Common myeloid progenitor, CD34-positive (primary cell): ENCODE measurements around the gene CEBPG.

Experiments
- CTCF ChIA-PET: fragments of 350-600 bp; sonication (Branson Sonifier 250); formaldehyde crosslinking; loops from one replicate; lab custom pipeline; 2021; ENCODE audit warnings: antibody characterized with exemption; lab: Charles Lee
- POLR2A ChIA-PET: fragments of 350-600 bp; sonication (Branson Sonifier 250); formaldehyde crosslinking; loops from one replicate; lab custom pipeline; 2021; ENCODE audit warnings: antibody characterized with exemption; lab: Charles Lee
- DNase-seq, 3 donors: peaks; one replicate each; pipeline versions ENCODE4 v3.0.0 to v3.0.0-alpha.2; 2013
- H3K27ac ChIP-seq, 2 experiments: 1 replicate in 1 of 2; 2 replicates in 1 of 2; pipeline ENCODE4 v1.7.0; 2013; ENCODE audit warnings: inconsistent platforms in 2 of 2, low read length in 2 of 2, mild to moderate bottlenecking in 2 of 2, low read depth in 1 of 2, moderate library complexity in 1 of 2; ENCODE audit not compliant: severe bottlenecking in 2 of 2, insufficient read depth in 1 of 2, poor library complexity in 1 of 2
- H3K27me3 ChIP-seq, 5 experiments: replicated peaks in 2 of 5; 1 replicate in 3 of 5; 2 replicates in 2 of 5; pipeline versions ENCODE4 v1.6.1 to v1.7.0; 2013; ENCODE audit warnings: low read length in 4 of 5, mild to moderate bottlenecking in 2 of 5, moderate library complexity in 2 of 5, inconsistent platforms in 1 of 5; ENCODE audit not compliant: insufficient read depth in 5 of 5, control insufficient read depth in 4 of 5
- H3K36me3 ChIP-seq, 4 experiments: 1 replicate in 2 of 4; 2 replicates in 2 of 4; pipeline versions ENCODE4 v1.6.1 to v1.7.0; 2013; ENCODE audit warnings: low read length in 3 of 4, control low read depth in 1 of 4, mild to moderate bottlenecking in 1 of 4; ENCODE audit not compliant: control insufficient read depth in 4 of 4, insufficient read depth in 4 of 4
- H3K4me1 ChIP-seq, 4 experiments: 1 replicate in 3 of 4; 2 replicates in 1 of 4; pipeline versions ENCODE4 v1.6.1 to v1.7.1; 2013; ENCODE audit warnings: low read length in 3 of 4, mild to moderate bottlenecking in 3 of 4, control low read depth in 1 of 4, inconsistent platforms in 1 of 4, moderate library complexity in 1 of 4; ENCODE audit not compliant: control insufficient read depth in 4 of 4, insufficient read depth in 4 of 4; ENCODE audit errors: control extremely low read depth in 1 of 4
- H3K4me3 ChIP-seq, 7 experiments: 1 replicate in 4 of 7; 2 replicates in 3 of 7; pipeline versions ENCODE4 v1.5.1 to v1.7.0; 2013; ENCODE audit warnings: mild to moderate bottlenecking in 7 of 7, low read length in 6 of 7, moderate library complexity in 6 of 7, inconsistent platforms in 2 of 7, low read depth in 2 of 7, control low read depth in 1 of 7; ENCODE audit not compliant: insufficient read depth in 4 of 7, control insufficient read depth in 1 of 7; ENCODE audit errors: extremely low read depth in 1 of 7
- H3K9me3 ChIP-seq, 5 experiments: 1 replicate in 4 of 5; 2 replicates in 1 of 5; pipeline versions ENCODE4 v1.6.1 to v1.7.1; 2013; ENCODE audit warnings: low read length in 4 of 5, mild to moderate bottlenecking in 2 of 5, inconsistent platforms in 1 of 5, low read depth in 1 of 5, moderate library complexity in 1 of 5; ENCODE audit not compliant: control insufficient read depth in 4 of 5, insufficient read depth in 2 of 5; ENCODE audit errors: control extremely low read depth in 1 of 5
- WGBS: methylation state at CpG from one replicate; pipeline ENCODE4 v1.1.5; 2013; ENCODE audit not compliant: insufficient coverage; 5-methylcytosine and 5-hydroxymethylcytosine counted together

CEBPG gene

DNA sequence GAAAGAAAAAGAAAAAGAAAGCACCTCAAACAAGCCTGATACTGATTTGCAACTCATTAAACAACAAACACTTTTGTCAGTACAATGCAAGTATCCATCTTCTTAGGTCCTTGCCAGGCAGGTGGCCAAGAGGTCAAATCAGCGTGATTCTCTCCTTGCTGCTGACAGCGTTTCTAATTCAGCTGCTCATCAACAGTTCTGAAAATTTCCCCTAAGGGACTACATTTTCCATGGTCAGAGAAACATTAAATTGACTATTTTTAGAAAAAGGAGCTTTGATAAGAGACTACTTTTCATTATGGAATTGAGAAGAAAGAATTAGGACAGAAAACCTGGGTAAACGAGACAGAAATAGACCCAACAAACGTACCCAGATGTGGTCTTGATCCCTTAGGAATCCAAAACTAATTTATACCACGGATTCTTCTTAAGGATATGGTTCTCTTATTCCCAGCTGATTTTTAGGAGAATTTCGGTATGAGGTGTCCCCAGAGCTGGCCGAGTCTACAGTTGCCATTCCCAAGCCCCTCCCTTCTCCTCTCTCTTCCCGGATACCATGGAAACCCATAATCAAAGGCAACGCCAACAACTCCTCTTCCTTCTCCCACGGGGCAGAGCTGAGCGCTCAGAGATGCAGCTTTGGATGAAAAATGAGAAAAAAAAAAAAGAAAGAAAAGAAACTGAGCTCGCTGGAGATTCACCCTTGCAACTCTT, 29.5 kb upstream of the CEBPG start:
- ChIA-PET CTCF (interaction anchor here (0.7 kb wide), 1 partner anchor 11 kb away, joined by 3 read pairs; no protein-coding TSS in a partner anchor), POLR2A (no interaction called here)
- WGBS, result 59% methylated on average over 8 of the region's 12 CpGs
- DNase-seq, result no peak
- Histone ChIP-seq H3K4me3 (no peak overlapping the region), H3K27me3 (peaks cover 0 to 12% (median 7%) of the 10 kb centered on the region in 5 experiments), H3K36me3 (no peaks in the 10 kb centered on the region), H3K27ac (no peak overlapping the region), H3K4me1 (peaks cover 0 to 4% (median 0%) of the 10 kb centered on the region in 4 experiments), H3K9me3 (no peaks in the 10 kb centered on the region)

DNA sequence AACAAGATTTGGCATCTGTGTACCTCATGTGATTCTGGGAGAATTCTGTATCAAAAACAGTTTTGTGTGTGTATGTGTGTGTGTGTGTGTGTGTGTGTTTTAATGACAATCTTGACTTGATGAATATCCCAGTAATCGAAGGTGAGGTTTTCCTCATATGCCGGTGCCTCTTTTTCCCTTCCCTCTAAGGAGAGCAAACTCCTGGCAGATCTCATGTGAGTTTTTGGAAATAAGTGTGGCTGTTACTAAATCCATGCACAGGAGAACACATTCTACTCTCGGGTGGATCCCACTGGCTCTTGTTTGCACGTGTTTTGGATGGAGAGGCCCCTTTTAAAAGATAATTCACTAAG, 29.0 kb upstream of the CEBPG start:
- DNase-seq, result no peak
- 0% methylated on average over 1 of the region's 4 CpGs for WGBS
- CTCF ChIA-PET, result interaction anchor here (0.7 kb wide), 1 partner anchor 10 kb away, joined by 3 read pairs; no protein-coding TSS in a partner anchor
- H3K27ac ChIP-seq, result no peak overlapping the region
- H3K9me3 ChIP-seq, result no peaks in the 10 kb centered on the region
- H3K27me3 ChIP-seq, result peaks cover 0 to 12% (median 7%) of the 10 kb centered on the region in 5 experiments
- H3K4me1 ChIP-seq, result peaks cover 0 to 4% (median 0%) of the 10 kb centered on the region in 4 experiments
- POLR2A ChIA-PET, result no interaction called here
- H3K4me3 ChIP-seq, result no peak overlapping the region
- H3K36me3 ChIP-seq, result no peaks in the 10 kb centered on the region

DNA sequence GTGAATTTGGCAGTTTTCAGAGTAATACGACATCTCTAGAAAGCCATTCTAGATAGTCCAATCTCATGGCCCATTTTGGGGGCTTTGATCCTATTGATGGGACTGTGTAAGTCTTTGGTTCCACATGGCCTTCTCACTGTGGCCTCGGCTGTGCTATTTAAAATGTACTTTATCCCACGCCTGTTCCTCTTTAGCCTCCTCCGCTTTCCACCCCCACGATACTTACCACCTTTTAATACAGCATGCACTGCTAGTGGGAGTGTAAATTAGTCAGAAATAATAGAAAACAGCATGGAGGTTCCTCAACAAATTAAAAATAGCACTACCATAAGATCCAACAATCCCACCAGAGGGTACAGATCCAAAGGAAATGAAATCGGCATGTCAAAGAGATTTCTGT, 28.3 kb upstream of the CEBPG start:
- Histone ChIP-seq H3K27me3 (peaks cover 0 to 12% (median 7%) of the 10 kb centered on the region in 5 experiments), H3K4me3 (no peak overlapping the region), H3K27ac (no peak overlapping the region), H3K9me3 (no peaks in the 10 kb centered on the region), H3K36me3 (no peaks in the 10 kb centered on the region), H3K4me1 (peaks cover 0 to 4% (median 0%) of the 10 kb centered on the region in 4 experiments)
- WGBS, result 100% methylated on average over 1 of the region's 6 CpGs
- ChIA-PET POLR2A (no interaction called here), CTCF (no interaction called here)
- no peak for DNase-seq

DNA sequence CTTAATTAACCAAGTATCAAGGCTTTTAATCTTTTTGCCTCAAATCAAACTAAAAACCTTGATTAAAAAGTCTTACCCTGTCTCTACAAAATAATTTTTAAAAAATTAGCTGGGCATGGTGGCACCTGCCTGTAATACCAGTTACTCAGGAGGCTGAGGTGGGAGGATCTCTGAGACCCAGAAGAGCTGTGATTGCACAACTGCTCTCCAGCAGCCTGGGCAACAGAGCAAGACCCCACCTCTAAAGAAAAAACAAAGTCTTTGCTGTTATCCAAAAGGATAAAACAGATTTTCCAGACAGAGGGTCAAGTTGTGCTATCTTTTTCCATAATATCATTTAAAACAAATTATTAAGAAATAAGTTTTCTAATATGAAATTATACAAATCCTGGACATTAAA, 26.8 kb upstream of the CEBPG start:
- DNase-seq, result no peak
- Histone ChIP-seq H3K36me3 (no peaks in the 10 kb centered on the region), H3K9me3 (no peaks in the 10 kb centered on the region), H3K27me3 (peaks cover 0 to 12% (median 6%) of the 10 kb centered on the region in 5 experiments), H3K4me3 (no peak overlapping the region), H3K4me1 (peaks cover 0 to 4% (median 0%) of the 10 kb centered on the region in 4 experiments), H3K27ac (no peak overlapping the region)
- ChIA-PET POLR2A (no interaction called here), CTCF (interaction anchor here (1.4 to 1.7 kb wide), 2 partner anchors 10 to 27 kb away, joined by 3 to 4 read pairs; partner anchors contain the start of gene CEBPG)

DNA sequence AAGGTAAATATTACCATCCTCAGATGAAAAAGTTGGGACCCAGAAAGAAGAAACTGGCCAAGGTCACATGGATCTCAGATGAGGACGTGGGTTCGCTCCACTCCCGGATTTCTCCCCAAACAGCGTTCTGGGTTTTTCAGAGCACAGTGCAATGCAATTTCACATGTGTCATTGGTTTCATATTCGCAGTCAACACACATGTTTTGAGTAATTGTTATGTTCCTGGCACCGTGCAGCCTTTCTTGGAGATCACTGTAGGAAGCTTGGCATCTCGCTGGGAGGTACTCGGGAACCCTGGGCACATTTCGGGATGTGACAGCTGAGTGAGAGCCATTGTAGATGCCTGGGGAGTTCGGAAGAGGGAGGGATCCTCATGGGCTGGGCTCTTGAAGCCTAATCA, 26.2 kb upstream of the CEBPG start:
- Histone ChIP-seq H3K4me3 (no peak overlapping the region), H3K36me3 (no peaks in the 10 kb centered on the region), H3K27ac (no peak overlapping the region), H3K4me1 (peaks cover 0 to 4% (median 0%) of the 10 kb centered on the region in 4 experiments), H3K9me3 (no peaks in the 10 kb centered on the region), H3K27me3 (peaks cover 0 to 12% (median 4%) of the 10 kb centered on the region in 5 experiments)
- WGBS, result 96% methylated on average over 10 of the region's 10 CpGs
- CTCF ChIA-PET, result interaction anchor here (1.7 kb wide), 1 partner anchor 9 kb away, joined by 4 read pairs; no protein-coding TSS in a partner anchor
- no peak for DNase-seq
- POLR2A ChIA-PET, result no interaction called here

DNA sequence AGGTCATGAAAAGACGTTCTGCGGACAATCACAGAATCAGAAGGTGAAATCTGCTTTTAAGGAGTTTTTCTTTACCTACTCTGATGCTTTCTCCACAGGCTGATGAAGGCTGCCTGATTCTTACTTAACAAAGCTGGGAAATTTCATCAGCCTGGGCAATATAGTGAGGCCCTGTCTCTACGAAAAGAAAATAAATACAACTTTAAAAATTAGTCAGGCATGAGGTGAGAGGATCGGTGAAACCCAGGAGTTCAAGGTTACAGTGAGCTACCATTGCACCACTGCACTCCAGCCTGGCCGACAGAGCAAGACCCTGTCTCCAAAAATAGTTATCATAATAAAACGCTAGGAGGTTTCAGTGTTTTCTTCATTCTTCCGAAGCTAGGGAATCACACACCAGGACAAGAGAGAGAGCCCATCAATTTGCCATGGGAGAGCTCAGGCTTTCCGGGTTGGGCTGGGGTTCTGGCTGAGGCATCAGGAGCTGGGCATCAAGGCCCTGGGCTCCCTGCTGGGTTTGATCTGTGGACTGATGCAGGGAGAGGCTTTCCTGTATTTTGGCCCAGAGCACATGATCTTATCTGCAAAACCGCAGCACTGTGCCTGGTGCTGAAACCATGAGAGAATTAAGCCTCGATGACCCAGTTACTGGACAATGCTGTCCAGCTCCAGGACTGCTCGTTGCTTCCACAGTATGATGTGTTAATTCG, 25.1 kb upstream of the CEBPG start:
- no peaks in the 10 kb centered on the region for H3K9me3 ChIP-seq
- POLR2A ChIA-PET, result no interaction called here
- peaks cover 0 to 4% (median 0%) of the 10 kb centered on the region in 4 experiments for H3K4me1 ChIP-seq
- H3K4me3 ChIP-seq, result no peak overlapping the region
- H3K27me3 ChIP-seq, result peaks cover 0 to 11% (median 4%) of the 10 kb centered on the region in 5 experiments
- CTCF ChIA-PET, result interaction anchor here (1.7 kb wide), 1 partner anchor 8 kb away, joined by 4 read pairs; no protein-coding TSS in a partner anchor
- no peak overlapping the region for H3K27ac ChIP-seq
- 75% methylated on average over 12 of the region's 12 CpGs for WGBS
- H3K36me3 ChIP-seq, result no peaks in the 10 kb centered on the region
- DNase-seq, result no peak
